Heart left ventricle (tissue), 13 donors: Measurements from ENCODE around the gene GRK3.

Experiments used
- POLR2A ChIP-seq, 2 donors: fragments of 450-650 bp; IDR thresholded peaks; one replicate each; pipeline ENCODE4 v1.6.1; 2017; ENCODE audit warnings: antibody characterized with exemption in 2 of 2, mild to moderate bottlenecking in 2 of 2, moderate library complexity in 2 of 2
- TF ChIP-seq, protein P1 (sequence below), 12 donors: fragments of 200-600 bp; sonication (generic) in 4 of 12; IDR thresholded peaks; one replicate each; pipeline versions ENCODE4 v1.5.0 to v1.8.0; 2018 to 2022; ENCODE audit warnings: antibody characterized with exemption in 12 of 12, mild to moderate bottlenecking in 5 of 12
- donor health status: ischemic (EF 13 %, LVEDD 7.1; RV severe dilation, severe dysfunction).
- donor health status: DM: no; HTN: yes; CAD: no.
- donor health status: DM: no; HTN: no; CAD: no.
- donor health status: ischemic (EF 25% LVEDD 6.9; RV normal size, moderate dysfunction).
- donor health status: ischemic (EF 25% LVEDD 5.7; RV mildly dilated, moderate dysfunction).
- donor health status: ischemic (EF 35%, LVEDD 5.7; RV mildly dilated, moderate dysfunction).
- donor health status: nonischemic (EF 11% LVEDD 7.7; RV severe dilation, severe dysfunction).
- donor health status: DM: yes; HTN: yes; CAD: no.
- donor health status: PGD.
- donor health status: ischemic (EF 29% LVEDD 5.4; RV normal size, mild dysfunction).
- donor health status: nonischemic (EF 23%, LVEDD 6.1; RV moderate dilation, normal function).

DNA sequence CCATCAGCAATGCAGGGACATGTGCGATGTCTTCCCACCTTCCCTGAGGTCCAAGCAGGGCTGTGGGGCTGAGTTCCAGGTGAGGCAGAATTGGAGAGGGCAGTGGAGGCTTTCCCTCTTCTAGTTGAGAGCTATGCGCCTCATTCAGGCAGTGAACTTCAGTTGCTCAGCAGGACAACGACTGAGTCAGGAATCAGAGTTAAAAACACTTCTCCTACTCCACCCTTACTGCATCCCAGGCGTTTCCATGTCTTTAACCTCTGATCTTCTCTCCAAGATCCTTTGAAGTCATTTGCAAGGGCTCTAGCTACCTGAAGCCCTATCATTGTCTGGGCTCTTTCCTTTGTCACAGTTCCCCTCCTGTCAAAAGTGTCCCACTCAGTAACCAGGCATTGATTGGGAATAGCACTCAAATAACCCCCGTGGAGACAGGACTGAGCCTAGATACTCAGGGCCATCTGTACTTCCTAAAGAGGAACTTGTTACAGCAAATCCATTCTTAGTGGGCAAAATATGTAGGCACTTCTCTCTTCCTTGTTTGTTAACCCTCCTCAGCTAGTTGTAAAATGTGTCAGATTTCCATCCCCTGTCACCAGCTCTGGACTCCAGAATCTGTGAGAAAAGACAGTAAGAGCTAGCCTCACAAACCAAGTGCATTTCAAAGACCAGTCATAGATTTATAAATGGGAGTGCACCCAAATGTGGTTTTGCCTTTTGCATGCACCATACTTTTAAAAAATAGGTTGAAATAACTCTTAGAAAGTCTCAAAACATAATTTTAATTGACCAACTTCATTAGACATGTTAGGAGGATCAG lies 105.0 kb downstream of the GRK3 start:
- TF ChIP-seq, protein P1, sequence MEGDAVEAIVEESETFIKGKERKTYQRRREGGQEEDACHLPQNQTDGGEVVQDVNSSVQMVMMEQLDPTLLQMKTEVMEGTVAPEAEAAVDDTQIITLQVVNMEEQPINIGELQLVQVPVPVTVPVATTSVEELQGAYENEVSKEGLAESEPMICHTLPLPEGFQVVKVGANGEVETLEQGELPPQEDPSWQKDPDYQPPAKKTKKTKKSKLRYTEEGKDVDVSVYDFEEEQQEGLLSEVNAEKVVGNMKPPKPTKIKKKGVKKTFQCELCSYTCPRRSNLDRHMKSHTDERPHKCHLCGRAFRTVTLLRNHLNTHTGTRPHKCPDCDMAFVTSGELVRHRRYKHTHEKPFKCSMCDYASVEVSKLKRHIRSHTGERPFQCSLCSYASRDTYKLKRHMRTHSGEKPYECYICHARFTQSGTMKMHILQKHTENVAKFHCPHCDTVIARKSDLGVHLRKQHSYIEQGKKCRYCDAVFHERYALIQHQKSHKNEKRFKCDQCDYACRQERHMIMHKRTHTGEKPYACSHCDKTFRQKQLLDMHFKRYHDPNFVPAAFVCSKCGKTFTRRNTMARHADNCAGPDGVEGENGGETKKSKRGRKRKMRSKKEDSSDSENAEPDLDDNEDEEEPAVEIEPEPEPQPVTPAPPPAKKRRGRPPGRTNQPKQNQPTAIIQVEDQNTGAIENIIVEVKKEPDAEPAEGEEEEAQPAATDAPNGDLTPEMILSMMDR (IDR thresholded peaks at IDR 0.05): no peak
- no peak for TF ChIP-seq POLR2A (IDR thresholded peaks at IDR 0.05)
